Upper lobe of right lung (tissue), 1 donor: ENCODE measurements around the gene CTDSPL2. TPM values are rescaled to one million over a fixed set of nuclear protein-coding genes. Genes with fewer than 3 reads are reported as not detected.
"Not testable (repeated sequence)": the region's sequence is repeated elsewhere in the genome, so short reads cannot be mapped to it uniquely, and the experiment has no call there.

Source experiments
- ATAC-seq: fragments of 200-7000 bp; cut with Tn5 transposase; one replicate; pipeline ENCODE4 v1.9.1; 2020; ENCODE audit warnings: mild to moderate bottlenecking, moderate library complexity
- DNase-seq: peaks from one replicate; pipeline ENCODE4 v3.0.0-alpha.2; 2020
- H3K27ac ChIP-seq: fragments of 200-600 bp; one replicate; pipeline ENCODE4 v1.8.0; 2022
- H3K27me3 ChIP-seq: fragments of 200-600 bp; one replicate; pipeline ENCODE4 v1.8.0; 2022; ENCODE audit warnings: mild to moderate bottlenecking
- H3K36me3 ChIP-seq: fragments of 200-600 bp; one replicate; pipeline ENCODE4 v1.8.0; 2022
- H3K4me1 ChIP-seq: fragments of 200-600 bp; one replicate; pipeline ENCODE4 v1.8.0; 2022
- H3K4me3 ChIP-seq: fragments of 200-600 bp; one replicate; pipeline ENCODE4 v1.8.0; 2022; ENCODE audit warnings: mild to moderate bottlenecking
- H3K9me3 ChIP-seq: fragments of 200-600 bp; one replicate; pipeline ENCODE4 v1.8.0; 2022
- intact Hi-C: fragments of 100-400 bp; cut with DNase I; formaldehyde crosslinking; loops from one replicate; pipeline ENCODE4 v1.11.0; 2022
- total RNA-seq: library from RNA; stranded (reverse); fragmentation: NEBNext Ultra II Directional; extraction: Animal tissue kit (Norgen Biotek cat#: 25700); gene quantifications from one replicate; pipeline ENCODE4 v1.2.1, GENCODE V29; 2021
- TF ChIP-seq, protein P1 (sequence below): fragments of 200-600 bp; IDR thresholded peaks from one replicate; pipeline ENCODE4 v1.8.0; 2022; ENCODE audit warnings: antibody characterized with exemption
- donor health status: DM: no; HTN: yes; CAD: no; lungs with severe emphysema.

CTDSPL2 gene
- total RNA-seq, 1 donor from 2014 or later, result 34.1 TPM

DNA sequence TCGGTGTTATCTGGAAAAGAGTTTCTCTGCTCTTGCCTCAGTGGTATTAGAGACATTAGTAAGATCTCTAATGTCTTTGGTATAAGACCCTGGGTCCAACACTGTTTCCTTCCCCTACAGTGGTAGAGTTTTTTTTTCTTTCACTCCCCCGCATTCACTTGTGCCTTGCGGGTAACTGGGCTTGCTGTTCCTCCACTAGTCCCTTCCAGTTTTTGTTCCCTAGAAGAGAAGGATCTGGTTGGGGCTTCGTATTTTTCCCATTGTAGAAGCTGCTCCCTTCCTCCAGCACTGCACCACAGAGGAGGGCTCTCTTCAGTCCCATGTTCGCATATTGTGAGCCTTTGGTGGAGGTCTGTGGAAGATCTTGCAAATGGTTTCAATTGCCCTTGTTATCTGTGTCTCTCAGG is 13.7 kb downstream of the CTDSPL2 start:
- no peak overlapping the region for H3K4me3 ChIP-seq
- DNase-seq (no peak), ATAC-seq (no peak)
- TF ChIP-seq, protein P1, sequence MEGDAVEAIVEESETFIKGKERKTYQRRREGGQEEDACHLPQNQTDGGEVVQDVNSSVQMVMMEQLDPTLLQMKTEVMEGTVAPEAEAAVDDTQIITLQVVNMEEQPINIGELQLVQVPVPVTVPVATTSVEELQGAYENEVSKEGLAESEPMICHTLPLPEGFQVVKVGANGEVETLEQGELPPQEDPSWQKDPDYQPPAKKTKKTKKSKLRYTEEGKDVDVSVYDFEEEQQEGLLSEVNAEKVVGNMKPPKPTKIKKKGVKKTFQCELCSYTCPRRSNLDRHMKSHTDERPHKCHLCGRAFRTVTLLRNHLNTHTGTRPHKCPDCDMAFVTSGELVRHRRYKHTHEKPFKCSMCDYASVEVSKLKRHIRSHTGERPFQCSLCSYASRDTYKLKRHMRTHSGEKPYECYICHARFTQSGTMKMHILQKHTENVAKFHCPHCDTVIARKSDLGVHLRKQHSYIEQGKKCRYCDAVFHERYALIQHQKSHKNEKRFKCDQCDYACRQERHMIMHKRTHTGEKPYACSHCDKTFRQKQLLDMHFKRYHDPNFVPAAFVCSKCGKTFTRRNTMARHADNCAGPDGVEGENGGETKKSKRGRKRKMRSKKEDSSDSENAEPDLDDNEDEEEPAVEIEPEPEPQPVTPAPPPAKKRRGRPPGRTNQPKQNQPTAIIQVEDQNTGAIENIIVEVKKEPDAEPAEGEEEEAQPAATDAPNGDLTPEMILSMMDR, result no peak
- no peaks in the 10 kb centered on the region for H3K9me3 ChIP-seq
- H3K36me3 ChIP-seq, result no peaks in the 10 kb centered on the region
- no peaks in the 10 kb centered on the region for H3K27me3 ChIP-seq
- no peaks in the 10 kb centered on the region for H3K4me1 ChIP-seq
- intact Hi-C loops, result no loop called here
- H3K27ac ChIP-seq, result no peak overlapping the region

DNA sequence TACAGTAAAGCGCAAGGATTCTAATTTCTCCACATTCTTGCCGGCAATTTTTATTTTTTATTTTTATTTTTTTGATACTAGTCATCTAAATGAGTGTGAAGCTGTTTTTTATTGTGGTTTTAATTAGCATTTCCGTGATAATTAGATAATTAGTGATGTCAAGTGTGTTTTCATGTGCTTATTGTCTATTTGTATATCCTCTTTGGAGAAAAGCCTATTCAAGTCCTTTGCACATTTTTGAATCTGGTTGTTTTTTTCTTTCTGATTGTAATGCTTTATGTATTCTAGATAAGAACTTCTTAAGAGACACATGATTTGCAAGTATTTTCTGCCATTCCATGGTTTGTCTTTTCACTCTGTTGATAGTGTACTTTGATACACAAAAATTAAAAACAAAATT is 16.1 kb downstream of the CTDSPL2 start:
- intact Hi-C loops, result no loop called here
- ATAC-seq (no peak), DNase-seq (no peak)
- no peak overlapping the region for H3K27ac ChIP-seq
- H3K36me3 ChIP-seq, result peaks cover 8% of the 10 kb centered on the region
- no peaks in the 10 kb centered on the region for H3K9me3 ChIP-seq
- TF ChIP-seq, protein P1, result no peak
- no peak overlapping the region for H3K4me3 ChIP-seq
- H3K27me3 ChIP-seq, result no peaks in the 10 kb centered on the region
- no peaks in the 10 kb centered on the region for H3K4me1 ChIP-seq

DNA sequence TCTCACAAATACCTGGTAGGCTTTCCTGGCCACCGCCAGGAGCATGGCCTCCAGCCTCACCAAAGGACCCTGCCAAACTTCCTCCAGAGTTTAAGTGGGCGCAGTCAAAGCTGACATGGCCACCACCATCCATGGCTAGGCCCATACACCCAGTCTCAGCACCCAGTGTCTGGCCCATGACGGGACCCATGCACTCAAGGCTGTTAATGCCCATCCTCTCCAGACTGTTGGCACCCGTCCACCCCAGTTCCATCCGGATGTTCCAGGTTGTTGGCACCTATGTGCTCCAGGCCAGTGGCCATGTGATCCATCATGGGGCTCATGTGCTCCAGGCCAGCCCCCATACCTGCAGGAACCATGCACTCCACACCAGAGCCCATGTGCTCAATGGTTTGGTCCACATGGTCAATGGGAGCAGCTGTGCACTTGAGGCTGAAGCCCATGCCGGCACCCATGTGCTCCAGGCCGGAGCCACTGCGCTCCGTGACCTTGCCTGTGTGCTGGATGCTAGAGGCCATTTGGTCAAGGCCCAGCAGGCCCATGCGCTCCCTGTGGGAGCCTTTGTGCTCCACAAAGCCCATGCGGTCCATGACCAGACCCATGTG is 20.4 kb downstream of the CTDSPL2 start:
- no peak for DNase-seq
- ATAC-seq, result peak; percentile 17

DNA sequence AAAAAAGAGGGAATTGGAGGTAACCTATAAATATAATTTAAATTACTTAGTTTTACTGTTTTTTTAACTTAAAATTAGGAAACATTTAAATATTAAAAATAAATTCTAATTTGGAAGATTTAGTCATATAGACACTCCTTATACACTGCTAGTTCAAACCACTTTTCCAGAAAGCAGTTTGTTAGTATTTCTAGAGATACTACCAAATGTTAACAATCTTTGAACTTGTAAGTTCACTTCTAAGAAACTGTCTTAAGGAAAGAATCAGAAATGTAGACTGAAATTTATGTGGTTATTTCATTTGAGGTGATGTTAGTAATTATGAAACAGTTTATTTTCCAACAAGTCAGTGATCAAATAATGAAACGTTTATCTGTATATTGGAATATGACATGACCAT is 22.7 kb downstream of the CTDSPL2 start:
- intact Hi-C loops, result no loop called here

More for the DNA sequence above, 20.4 kb downstream of the CTDSPL2 start:
- TF ChIP-seq, protein P1, result no peak
- Histone ChIP-seq H3K36me3 (peaks cover 8% of the 10 kb centered on the region), H3K27ac (no peak overlapping the region), H3K4me1 (no peaks in the 10 kb centered on the region), H3K9me3 (no peaks in the 10 kb centered on the region), H3K27me3 (no peaks in the 10 kb centered on the region), H3K4me3 (no peak overlapping the region)
- intact Hi-C loops, result no loop called here

DNA sequence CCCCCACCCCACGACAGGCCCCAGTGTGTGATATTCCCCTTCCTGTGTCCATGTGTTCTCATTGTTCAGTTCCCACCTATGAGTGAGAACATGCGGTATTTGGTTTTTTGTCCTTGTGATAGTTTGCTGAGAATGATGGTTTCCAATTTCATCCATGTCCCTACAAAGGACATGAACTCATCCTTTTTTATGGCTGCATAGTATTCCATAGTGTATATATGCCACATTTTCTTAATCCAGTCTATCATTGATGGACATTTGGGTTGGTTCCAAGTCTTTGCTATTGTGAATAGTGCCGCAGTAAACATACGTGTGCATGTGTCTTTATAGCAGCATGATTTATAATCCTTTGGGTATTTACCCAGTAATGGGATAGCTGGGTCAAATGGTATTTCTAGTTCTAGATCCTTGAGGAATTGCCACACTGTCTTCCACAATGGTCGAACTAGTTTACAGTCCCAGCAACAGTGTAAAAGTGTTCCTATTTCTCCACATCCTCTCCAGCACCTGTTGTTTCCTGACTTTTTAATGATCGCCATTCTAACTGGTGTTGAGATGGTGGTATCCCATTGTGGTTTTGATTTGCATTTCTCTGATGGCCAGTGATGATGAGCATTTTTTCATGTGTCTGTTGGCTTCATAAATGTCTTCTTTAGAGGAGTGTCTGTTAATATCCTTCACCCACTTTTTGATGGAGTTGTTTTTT is 26.3 kb downstream of the CTDSPL2 start:
- H3K4me1 ChIP-seq, intact Hi-C loops, ATAC-seq, H3K36me3 ChIP-seq, H3K4me3 ChIP-seq, H3K27ac ChIP-seq, DNase-seq, H3K27me3 ChIP-seq, H3K9me3 ChIP-seq: not testable (repeated sequence)

More for the DNA sequence above, 22.7 kb downstream of the CTDSPL2 start:
- no peaks in the 10 kb centered on the region for H3K27me3 ChIP-seq
- H3K9me3 ChIP-seq, result no peaks in the 10 kb centered on the region
- H3K36me3 ChIP-seq, result peaks cover 8% of the 10 kb centered on the region
- no peaks in the 10 kb centered on the region for H3K4me1 ChIP-seq
- DNase-seq (no peak), ATAC-seq (no peak)
- TF ChIP-seq, protein P1, result no peak
- no peak overlapping the region for H3K27ac ChIP-seq
- H3K4me3 ChIP-seq, result no peak overlapping the region

DNA sequence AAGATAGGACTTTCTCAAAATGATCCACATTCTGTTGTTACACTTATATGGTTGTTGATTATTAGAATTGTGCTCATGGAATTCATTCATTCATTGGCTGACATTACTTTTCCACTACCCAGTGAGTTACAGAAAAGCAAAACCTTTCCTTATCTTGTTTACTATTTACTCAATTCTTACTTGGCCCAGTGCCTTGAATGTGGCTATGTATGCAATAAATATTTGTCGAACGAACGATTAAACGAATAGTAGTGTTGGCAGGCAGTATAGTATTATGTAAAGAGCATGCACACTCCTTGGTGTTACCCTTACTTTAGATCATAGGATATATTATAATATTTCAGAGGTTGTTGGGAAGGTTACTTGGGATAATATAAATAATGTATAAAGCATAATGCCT is 31.0 kb downstream of the CTDSPL2 start:
- Histone ChIP-seq H3K4me3 (no peak overlapping the region), H3K36me3 (peaks cover 26% of the 10 kb centered on the region), H3K9me3 (no peaks in the 10 kb centered on the region), H3K27ac (no peak overlapping the region), H3K27me3 (no peaks in the 10 kb centered on the region), H3K4me1 (no peaks in the 10 kb centered on the region)
- TF ChIP-seq, protein P1, result no peak
- ATAC-seq (no peak), DNase-seq (no peak)
- intact Hi-C loops, result no loop called here
